Measurements from ENCODE around the gene SPECC1.

Gene SPECC1

GRCh38 chr17:20243524-20243923 is 234.4 kb downstream of the SPECC1 start:
- Histone ChIP-seq H3K36me3 (ENCODE audit: insufficient read depth, insufficient read length, low read length) (peaks cover 30% of the 10 kb centered on the region), H3K9me3 (ENCODE audit: insufficient read depth, low read length) (no peaks in the 10 kb centered on the region), H3K4me3 (ENCODE audit: insufficient read length, low read depth) (no peak overlapping the region), H3K27me3 (ENCODE audit: insufficient read depth, insufficient read length) (no peaks in the 10 kb centered on the region), H3K9ac (ENCODE audit: insufficient read length, low read depth) (no peak overlapping the region), H3K4me1 (ENCODE audit: insufficient read depth, insufficient read length) (no peaks in the 10 kb centered on the region)
- DNase-seq (ENCODE audit: low read depth, low spot score): no peak
- TF ChIP-seq YY1 (IDR thresholded peaks at IDR 0.05; ENCODE audit: insufficient read depth, insufficient read length) (no peak), ZNF274 (IDR thresholded peaks at IDR 0.05; ENCODE audit: low read depth, low read length) (no peak), SUZ12 (IDR thresholded peaks at IDR 0.05; ENCODE audit: extremely low read depth, insufficient read depth, insufficient read length) (no peak)

GRCh38 chr17:20244671-20245070 is 235.5 kb downstream of the SPECC1 start:
- DNase-seq (ENCODE audit: low read depth, low spot score): no peak
- TF ChIP-seq YY1 (IDR thresholded peaks at IDR 0.05; ENCODE audit: insufficient read depth, insufficient read length): no peak
- TF ChIP-seq SUZ12 (IDR thresholded peaks at IDR 0.05; ENCODE audit: extremely low read depth, insufficient read depth, insufficient read length): no peak
- no peak for TF ChIP-seq ZNF274 (IDR thresholded peaks at IDR 0.05; ENCODE audit: low read depth, low read length)
- H3K4me3 ChIP-seq (ENCODE audit: insufficient read length, low read depth): no peak overlapping the region
- no peak overlapping the region for H3K9ac ChIP-seq (ENCODE audit: insufficient read length, low read depth)
- peaks cover 32% of the 10 kb centered on the region for H3K36me3 ChIP-seq (ENCODE audit: insufficient read depth, insufficient read length, low read length)
- H3K4me1 ChIP-seq (ENCODE audit: insufficient read depth, insufficient read length): no peaks in the 10 kb centered on the region
- H3K9me3 ChIP-seq (ENCODE audit: insufficient read depth, low read length): no peaks in the 10 kb centered on the region; the same call in 1 of the 2 replicates
- no peaks in the 10 kb centered on the region for H3K27me3 ChIP-seq (ENCODE audit: insufficient read depth, insufficient read length)

- H3K4me3 ChIP-seq (ENCODE audit: insufficient read length, low read depth): no peak overlapping the region
- DNase-seq (ENCODE audit: low read depth, low spot score): no peak
- no peak for TF ChIP-seq ZNF274 (IDR thresholded peaks at IDR 0.05; ENCODE audit: low read depth, low read length)
- no peak for TF ChIP-seq SUZ12 (IDR thresholded peaks at IDR 0.05; ENCODE audit: extremely low read depth, insufficient read depth, insufficient read length)
- TF ChIP-seq YY1 (IDR thresholded peaks at IDR 0.05; ENCODE audit: insufficient read depth, insufficient read length): no peak
- no peaks in the 10 kb centered on the region for H3K27me3 ChIP-seq (ENCODE audit: insufficient read depth, insufficient read length)
- no peaks in the 10 kb centered on the region for H3K4me1 ChIP-seq (ENCODE audit: insufficient read depth, insufficient read length)
- H3K9me3 ChIP-seq (ENCODE audit: insufficient read depth, low read length): no peaks in the 10 kb centered on the region; the same call in 1 of the 2 replicates
- peaks cover 33% of the 10 kb centered on the region for H3K36me3 ChIP-seq (ENCODE audit: insufficient read depth, insufficient read length, low read length)
- H3K9ac ChIP-seq (ENCODE audit: insufficient read length, low read depth): no peak overlapping the region
Observed at GRCh38 chr17:20246692-20247091, 237.5 kb downstream of the SPECC1 start.

- Histone ChIP-seq H3K27me3 (ENCODE audit: insufficient read depth, insufficient read length) (no peaks in the 10 kb centered on the region), H3K9me3 (ENCODE audit: insufficient read depth, low read length) (no peaks in the 10 kb centered on the region; the same call in 1 of the 2 replicates), H3K4me3 (ENCODE audit: insufficient read length, low read depth) (no peak overlapping the region), H3K36me3 (ENCODE audit: insufficient read depth, insufficient read length, low read length) (peaks cover 33% of the 10 kb centered on the region), H3K9ac (ENCODE audit: insufficient read length, low read depth) (no peak overlapping the region), H3K4me1 (ENCODE audit: insufficient read depth, insufficient read length) (peaks cover 2% of the 10 kb centered on the region)
- DNase-seq (ENCODE audit: low read depth, low spot score): no peak
- TF ChIP-seq YY1 (IDR thresholded peaks at IDR 0.05; ENCODE audit: insufficient read depth, insufficient read length): no peak
- TF ChIP-seq ZNF274 (IDR thresholded peaks at IDR 0.05; ENCODE audit: low read depth, low read length): no peak
- no peak for TF ChIP-seq SUZ12 (IDR thresholded peaks at IDR 0.05; ENCODE audit: extremely low read depth, insufficient read depth, insufficient read length)
Observed at GRCh38 chr17:20253323-20253722, 244.2 kb downstream of the SPECC1 start.

- no peak for TF ChIP-seq YY1 (IDR thresholded peaks at IDR 0.05; ENCODE audit: insufficient read depth, insufficient read length)
- TF ChIP-seq SUZ12 (IDR thresholded peaks at IDR 0.05; ENCODE audit: extremely low read depth, insufficient read depth, insufficient read length): no peak
- no peak for TF ChIP-seq ZNF274 (IDR thresholded peaks at IDR 0.05; ENCODE audit: low read depth, low read length)
- Histone ChIP-seq H3K27me3 (ENCODE audit: insufficient read depth, insufficient read length) (no peaks in the 10 kb centered on the region), H3K9ac (ENCODE audit: insufficient read length, low read depth) (no peak overlapping the region), H3K4me3 (ENCODE audit: insufficient read length, low read depth) (no peak overlapping the region), H3K9me3 (ENCODE audit: insufficient read depth, low read length) (no peaks in the 10 kb centered on the region), H3K4me1 (ENCODE audit: insufficient read depth, insufficient read length) (peaks cover 2% of the 10 kb centered on the region), H3K36me3 (ENCODE audit: insufficient read depth, insufficient read length, low read length) (peaks cover 35% of the 10 kb centered on the region)
- no peak for DNase-seq (ENCODE audit: low read depth, low spot score)
Observed at GRCh38 chr17:20254541-20254940, 245.4 kb downstream of the SPECC1 start.

GRCh38 chr17:20256144-20256543 is 247.0 kb downstream of the SPECC1 start:
- no peaks in the 10 kb centered on the region for H3K27me3 ChIP-seq (ENCODE audit: insufficient read depth, insufficient read length)
- no peak overlapping the region for H3K9ac ChIP-seq (ENCODE audit: insufficient read length, low read depth)
- TF ChIP-seq ZNF274 (IDR thresholded peaks at IDR 0.05; ENCODE audit: low read depth, low read length): no peak
- no peak for TF ChIP-seq YY1 (IDR thresholded peaks at IDR 0.05; ENCODE audit: insufficient read depth, insufficient read length)
- no peak for TF ChIP-seq SUZ12 (IDR thresholded peaks at IDR 0.05; ENCODE audit: extremely low read depth, insufficient read depth, insufficient read length)
- peaks cover 2% of the 10 kb centered on the region for H3K4me1 ChIP-seq (ENCODE audit: insufficient read depth, insufficient read length)
- H3K9me3 ChIP-seq (ENCODE audit: insufficient read depth, low read length): no peaks in the 10 kb centered on the region
- DNase-seq (ENCODE audit: low read depth, low spot score): no peak
- H3K36me3 ChIP-seq (ENCODE audit: insufficient read depth, insufficient read length, low read length): peaks cover 47% of the 10 kb centered on the region
- no peak overlapping the region for H3K4me3 ChIP-seq (ENCODE audit: insufficient read length, low read depth)

- Histone ChIP-seq H3K4me3 (ENCODE audit: insufficient read length, low read depth) (no peak overlapping the region), H3K27me3 (ENCODE audit: insufficient read depth, insufficient read length) (no peaks in the 10 kb centered on the region), H3K9me3 (ENCODE audit: insufficient read depth, low read length) (no peaks in the 10 kb centered on the region), H3K9ac (ENCODE audit: insufficient read length, low read depth) (no peak overlapping the region), H3K36me3 (ENCODE audit: insufficient read depth, insufficient read length, low read length) (peaks cover 48% of the 10 kb centered on the region), H3K4me1 (ENCODE audit: insufficient read depth, insufficient read length) (peaks cover 2% of the 10 kb centered on the region)
- TF ChIP-seq ZNF274 (IDR thresholded peaks at IDR 0.05; ENCODE audit: low read depth, low read length): no peak
- TF ChIP-seq SUZ12 (IDR thresholded peaks at IDR 0.05; ENCODE audit: extremely low read depth, insufficient read depth, insufficient read length): no peak
- no peak for TF ChIP-seq YY1 (IDR thresholded peaks at IDR 0.05; ENCODE audit: insufficient read depth, insufficient read length)
- no peak for DNase-seq (ENCODE audit: low read depth, low spot score)
Observed at GRCh38 chr17:20257008-20257407, 247.8 kb downstream of the SPECC1 start.

Measured in NT2/D1 (cell line).